ENCODE data around the gene CRKL.
"Not testable (repeated sequence)": the region's sequence is repeated elsewhere in the genome, so short reads cannot be mapped to it uniquely, and the experiment has no call there.

Gene CRKL

GRCh38 chr22:20937794-20938671, 20.8 kb downstream of the CRKL start:
- no peak for TF ChIP-seq CTCF (IDR thresholded peaks at IDR 0.05; ENCODE audit: low read depth, low read length)
- no peak overlapping the region for H3K4me3 ChIP-seq (ENCODE audit: low read depth, low read length)

DNA sequence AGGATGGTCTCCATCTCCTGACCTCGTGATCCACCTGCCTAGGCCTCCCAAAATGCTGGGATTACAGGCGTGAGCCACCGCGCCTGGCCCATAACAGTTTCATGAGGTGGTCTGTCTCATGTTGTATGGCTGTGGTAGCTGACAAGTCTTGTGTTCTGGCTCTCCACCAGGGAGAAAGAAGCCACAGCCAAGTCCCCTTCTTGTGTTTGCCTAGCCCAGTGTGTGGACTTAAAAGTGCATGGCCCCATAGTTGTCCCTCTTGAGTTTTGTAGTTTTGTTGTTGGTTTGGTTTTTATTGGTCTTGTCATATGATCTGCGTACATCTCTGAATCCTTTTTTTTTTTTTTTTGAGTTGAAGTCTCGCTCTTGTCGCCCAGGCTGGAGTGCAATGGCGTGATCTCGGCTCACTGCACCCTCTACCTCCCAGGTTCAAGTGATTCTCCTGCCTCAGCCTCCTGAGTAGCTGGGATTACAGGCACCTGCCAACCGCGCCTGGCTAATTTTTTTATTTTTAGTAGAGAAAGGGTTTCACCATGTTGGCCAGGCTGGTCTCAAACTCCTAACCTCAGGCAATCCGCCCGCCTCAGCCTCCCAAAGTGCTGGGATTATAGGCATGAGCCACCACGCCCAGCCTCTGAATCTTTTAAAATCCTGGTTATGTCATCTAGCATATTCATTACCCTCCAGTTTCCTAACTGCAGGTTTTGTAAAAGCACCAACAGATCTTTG, 22.4 kb downstream of the CRKL start:
- H3K4me3 ChIP-seq (ENCODE audit: low read depth, low read length), result not testable (repeated sequence)

GRCh38 chr22:20940186-20940651, 23.0 kb downstream of the CRKL start:
- TF ChIP-seq CTCF (IDR thresholded peaks at IDR 0.05; ENCODE audit: low read depth, low read length), result no peak
- no peak overlapping the region for H3K4me3 ChIP-seq (ENCODE audit: low read depth, low read length)

GRCh38 chr22:20940904-20941385, 23.7 kb downstream of the CRKL start:
- no peak for TF ChIP-seq CTCF (IDR thresholded peaks at IDR 0.05; ENCODE audit: low read depth, low read length)
- H3K4me3 ChIP-seq (ENCODE audit: low read depth, low read length), result no peak overlapping the region

DNA sequence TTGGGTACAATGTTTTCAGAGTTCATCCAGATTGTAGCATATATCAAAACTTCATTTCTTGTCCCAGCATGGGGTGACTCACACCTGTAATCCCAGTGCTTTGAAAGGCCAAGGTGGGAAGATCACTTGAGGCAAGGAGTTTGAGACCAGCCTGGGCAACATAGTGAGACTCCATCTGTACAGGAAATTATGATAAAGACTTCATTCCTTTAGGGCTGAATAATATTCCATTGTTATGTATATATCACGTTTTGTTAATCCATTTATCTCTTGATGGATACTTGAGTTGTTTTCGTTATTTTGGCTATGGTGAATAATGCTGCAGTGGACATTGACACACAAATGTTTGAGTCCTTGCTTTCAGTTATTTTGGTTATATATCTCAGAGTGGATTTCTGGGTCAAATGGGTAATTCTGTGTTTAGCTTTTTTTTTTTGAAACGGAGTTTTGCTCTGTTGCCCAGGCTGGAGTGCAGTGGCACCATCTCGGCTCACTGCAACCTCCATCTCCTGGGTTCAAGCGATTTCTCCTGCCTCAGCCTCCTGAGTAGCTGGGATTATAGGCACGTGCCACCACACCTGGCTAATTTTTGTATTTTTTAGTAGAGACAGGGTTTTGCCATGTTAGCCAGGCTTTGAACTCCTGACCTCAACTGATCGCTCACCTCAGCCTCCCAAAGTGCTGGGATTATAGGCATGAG, 25.1 kb downstream of the CRKL start:
- H3K4me3 ChIP-seq (ENCODE audit: low read depth, low read length), result not testable (repeated sequence)

GRCh38 chr22:20943104-20943933, 26.1 kb downstream of the CRKL start:
- no peak for TF ChIP-seq CTCF (IDR thresholded peaks at IDR 0.05; ENCODE audit: low read depth, low read length)
- no peak overlapping the region for H3K4me3 ChIP-seq (ENCODE audit: low read depth, low read length)

DNA sequence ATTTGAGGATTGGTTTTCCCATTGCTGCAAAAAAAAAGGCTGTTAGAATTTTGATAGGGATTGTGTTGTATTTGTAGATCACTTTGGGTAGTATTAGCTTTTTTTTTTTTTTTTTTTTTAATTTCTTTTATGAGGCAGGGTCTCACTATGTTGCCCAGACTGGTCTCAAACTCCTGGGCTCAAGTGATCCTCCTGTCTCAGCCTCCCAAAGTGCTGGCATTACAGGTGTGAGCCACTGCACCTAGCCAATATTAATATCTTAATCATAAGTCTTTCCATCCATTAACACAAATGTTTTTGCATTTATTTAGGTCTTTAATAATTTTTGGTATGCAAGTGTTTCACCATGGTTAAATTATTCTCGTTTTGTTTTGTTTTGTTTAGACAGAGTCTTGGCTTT, 26.8 kb downstream of the CRKL start:
- no peak overlapping the region for H3K4me3 ChIP-seq (ENCODE audit: low read depth, low read length)

More for the DNA sequence above, 26.8 kb downstream of the CRKL start:
- no peak for TF ChIP-seq CTCF (IDR thresholded peaks at IDR 0.05; ENCODE audit: low read depth, low read length)
